GM19328 (cell line): ENCODE data around the gene RBL1.

ENCODE experiments used
- ATAC-seq: cut with Tn5 transposase; IDR thresholded peaks from one replicate; pipeline ENCODE4 v1.9.1; 2021; ENCODE audit warnings: mild to moderate bottlenecking, moderate library complexity; ENCODE audit not compliant: unreplicated experiment

RBL1 gene

GRCh38 chr20:36951979-36952738, 143.6 kb downstream of the RBL1 start:
- no peak for ATAC-seq

- peak; percentile 93 for ATAC-seq
Observed at GRCh38 chr20:36951198-36951978, 144.4 kb downstream of the RBL1 start, which contains the start of gene SAMHD1. SAMHD1 (minus strand) TSS chr20:36951708; CDS start chr20:36951643, 65 bp downstream.

GRCh38 chr20:36950414-36951197, 145.2 kb downstream of the RBL1 start:
- no peak for ATAC-seq
